GM06990 (cell line): ENCODE measurements around the gene CHN2.

ENCODE experiments used
- DNase-seq: peaks from one replicate; pipeline ENCODE4 v3.0.0-alpha.2; 2011; ENCODE audit not compliant: insufficient read length; ENCODE audit errors: extremely low read depth
- H3K27me3 ChIP-seq: replicated peaks from 2 replicates; pipeline ENCODE4 v1.6.0; 2011; ENCODE audit warnings: low read length; ENCODE audit not compliant: control insufficient read depth, insufficient read depth
- H3K36me3 ChIP-seq: 2 replicates; pipeline ENCODE4 v1.5.1; 2011; ENCODE audit warnings: low read length; ENCODE audit not compliant: control insufficient read depth, insufficient read depth
- H3K4me3 ChIP-seq: replicated peaks from 2 replicates; pipeline ENCODE4 v1.5.1; 2011; ENCODE audit warnings: low read depth, mild to moderate bottlenecking, control low read depth, low read length
- CTCF ChIP-seq: IDR thresholded peaks from 2 replicates; pipeline ENCODE4 v1.5.1; 2011; ENCODE audit warnings: low read length, control low read depth, mild to moderate bottlenecking, inconsistent platforms; ENCODE audit not compliant: insufficient read depth, poor library complexity, severe bottlenecking

Gene CHN2

DNA sequence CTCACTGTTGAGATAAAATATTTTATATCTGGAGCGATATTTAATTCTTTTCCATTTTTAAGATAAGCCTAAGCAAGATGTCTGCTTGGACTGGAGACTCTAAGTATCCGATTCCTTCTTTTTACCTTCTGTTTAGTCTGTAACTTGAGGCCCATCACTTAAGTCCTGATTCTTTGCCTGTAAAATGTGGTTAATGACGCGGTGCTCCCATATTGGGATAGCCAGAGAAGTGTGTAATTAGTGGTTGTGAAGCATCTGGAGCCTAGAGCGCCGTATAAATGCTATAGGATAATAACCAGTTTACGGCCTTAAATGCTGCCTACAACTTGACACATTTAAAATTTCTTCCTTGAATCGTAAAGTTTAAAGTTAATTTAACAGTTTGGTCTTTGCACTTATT, 132.9 kb downstream of the CHN2 start:
- DNase-seq, result no peak
- no peak for TF ChIP-seq CTCF
- Histone ChIP-seq H3K4me3 (no peak overlapping the region), H3K36me3 (no peaks in the 10 kb centered on the region), H3K27me3 (no peaks in the 10 kb centered on the region)

DNA sequence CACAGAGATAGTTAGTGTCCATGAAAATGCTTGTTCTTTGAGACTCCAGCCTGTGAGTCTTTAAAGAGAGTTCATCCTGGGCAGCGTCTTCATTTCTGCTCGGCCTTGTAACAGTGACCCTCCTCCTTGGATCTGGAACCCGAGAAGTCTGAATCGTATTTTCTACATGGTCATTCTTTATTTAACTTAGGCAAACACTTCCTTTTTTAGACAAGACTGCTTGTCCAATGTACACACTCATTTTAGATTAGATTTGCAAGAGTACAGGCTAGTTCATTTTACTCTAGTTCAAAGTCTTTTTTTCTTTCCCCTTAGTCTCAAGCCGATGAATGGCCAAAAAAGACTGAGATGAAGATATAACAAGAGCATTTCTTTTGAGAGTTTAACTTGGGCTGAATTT, 133.5 kb downstream of the CHN2 start:
- no peaks in the 10 kb centered on the region for H3K36me3 ChIP-seq
- TF ChIP-seq CTCF, result no peak
- H3K4me3 ChIP-seq, result no peak overlapping the region
- no peak for DNase-seq
- no peaks in the 10 kb centered on the region for H3K27me3 ChIP-seq

- no peak for DNase-seq
- Histone ChIP-seq H3K27me3 (no peaks in the 10 kb centered on the region), H3K36me3 (no peaks in the 10 kb centered on the region), H3K4me3 (no peak overlapping the region)
- TF ChIP-seq CTCF, result no peak
Measured at GRCh38 chr7:29328811-29329210, 134.2 kb downstream of the CHN2 start.

GRCh38 chr7:29329686-29330085, 135.1 kb downstream of the CHN2 start:
- Histone ChIP-seq H3K4me3 (no peak overlapping the region), H3K36me3 (no peaks in the 10 kb centered on the region), H3K27me3 (no peaks in the 10 kb centered on the region)
- DNase-seq, result no peak
- TF ChIP-seq CTCF, result no peak

GRCh38 chr7:29330136-29330535, 135.6 kb downstream of the CHN2 start:
- TF ChIP-seq CTCF, result no peak
- no peak overlapping the region for H3K4me3 ChIP-seq
- no peaks in the 10 kb centered on the region for H3K36me3 ChIP-seq
- no peaks in the 10 kb centered on the region for H3K27me3 ChIP-seq
- no peak for DNase-seq

DNA sequence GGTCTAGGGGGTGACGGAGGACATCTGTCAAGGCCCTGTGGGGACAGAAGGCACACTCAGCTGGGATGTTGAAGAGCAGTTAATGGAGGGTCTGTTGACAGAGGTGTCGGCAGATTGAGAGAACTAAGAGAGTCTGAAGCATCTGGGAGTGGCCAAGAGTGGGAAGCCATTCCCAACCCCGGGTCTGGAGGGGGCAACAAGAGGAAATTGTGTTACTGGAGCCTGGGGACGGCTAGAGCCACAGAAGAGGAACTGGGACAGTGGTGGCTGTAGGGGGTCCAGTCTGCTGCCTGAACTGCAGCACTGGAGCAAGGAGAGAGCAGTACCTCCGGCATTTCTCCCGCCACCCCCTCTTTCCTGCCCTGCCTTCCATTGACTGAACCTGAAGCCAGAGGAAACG, 136.6 kb downstream of the CHN2 start:
- no peak overlapping the region for H3K4me3 ChIP-seq
- H3K36me3 ChIP-seq, result no peaks in the 10 kb centered on the region
- TF ChIP-seq CTCF, result no peak
- no peaks in the 10 kb centered on the region for H3K27me3 ChIP-seq
- DNase-seq, result no peak
